ENCODE data around the gene NR2C2AP. TPM values are rescaled to one million over a fixed set of nuclear protein-coding genes. Genes with fewer than 3 reads are reported as not detected.

The NR2C2AP gene
- total and polyA plus RNA-seq, 2 of the 13 experiments (the other 11 are each of a cell fraction or from before 2014, with no cell fraction given): 12.2 to 26.8 TPM

GRCh38 chr19:19214892-19215291, 11.7 kb upstream of the NR2C2AP start (continued):
- no peak for TF ChIP-seq NFATC3 (CRISPR knock-in tag; IDR thresholded peaks at IDR 0.05)
- 0 out of 2 replicates have a peak, but pooled peaks have one; percentile 36 for TF ChIP-seq CSRNP1 (CRISPR knock-in tag; IDR thresholded peaks at IDR 0.05)
- 0 out of 2 replicates have a peak, but pooled peaks have one; percentile 18 for TF ChIP-seq ZNF770 (CRISPR knock-in tag; IDR thresholded peaks at IDR 0.05)
- 0 out of 2 replicates have a peak, but pooled peaks have one; percentile 65 for TF ChIP-seq ZNF160 (CRISPR knock-in tag; IDR thresholded peaks at IDR 0.05)
- peak; percentile 86; the same call in 1 of the 2 replicates for TF ChIP-seq CREB3 (CRISPR knock-in tag; IDR thresholded peaks at IDR 0.05)
- peak; percentile 65; the same call in 1 of the 2 replicates for TF ChIP-seq ZFAT (CRISPR knock-in tag; conservative IDR thresholded peaks at IDR 0.05)
- TF ChIP-seq RAD51 (IDR thresholded peaks at IDR 0.05; ENCODE audit: borderline replicate concordance): no peak
- peak; percentile 58; the same call in 1 of the 2 replicates for TF ChIP-seq SIX4 (CRISPR knock-in tag; IDR thresholded peaks at IDR 0.05)
- TF ChIP-seq ZNF326 (CRISPR knock-in tag; IDR thresholded peaks at IDR 0.05; ENCODE audit: borderline replicate concordance): no peak
- 0 out of 2 replicates have a peak, but pooled peaks have one; percentile 50 for TF ChIP-seq ZNF124 (CRISPR knock-in tag; IDR thresholded peaks at IDR 0.05)
- TF ChIP-seq ZBTB10 (CRISPR knock-in tag; IDR thresholded peaks at IDR 0.05; ENCODE audit: borderline replicate concordance): peak; percentile 67; the same call in 1 of the 2 replicates
- peak; percentile 32; the same call in 1 of the 2 replicates for TF ChIP-seq AHR (CRISPR knock-in tag; IDR thresholded peaks at IDR 0.05)
- TF ChIP-seq DRAP1 (CRISPR knock-in tag; IDR thresholded peaks at IDR 0.05): 0 out of 2 replicates have a peak, but pooled peaks have one; percentile 17
- TF ChIP-seq ZNF773 (CRISPR knock-in tag; IDR thresholded peaks at IDR 0.05; ENCODE audit: borderline replicate concordance): peak; percentile 78; the same call in 1 of the 2 replicates
- peak; percentile 55; the same call in 1 of the 2 replicates for TF ChIP-seq IRX3 (CRISPR knock-in tag; IDR thresholded peaks at IDR 0.05; ENCODE audit: borderline replicate concordance, low read depth)
- 0 out of 2 replicates have a peak, but pooled peaks have one; percentile 54 for TF ChIP-seq ZMAT3 (CRISPR knock-in tag; conservative IDR thresholded peaks at IDR 0.05)
- no peak for TF ChIP-seq TRAFD1 (CRISPR knock-in tag; IDR thresholded peaks at IDR 0.05; ENCODE audit: borderline replicate concordance)
- TF ChIP-seq TFDP1 (CRISPR knock-in tag; IDR thresholded peaks at IDR 0.05; ENCODE audit: borderline replicate concordance): no peak

Measured in HepG2 (cell line).